GM19193 (cell line): Measurements from ENCODE around the gene ZFAND6.

Source experiments
- POLR2A ChIP-seq: IDR thresholded peaks from 4 replicates; pipeline ENCODE4 v1.6.1; 2011; ENCODE audit not compliant: insufficient read depth, insufficient read length; ENCODE audit errors: extremely low read depth

The ZFAND6 gene

GRCh38 chr15:80170596-80170995 is 111.1 kb downstream of the ZFAND6 start:
- no peak for TF ChIP-seq POLR2A

DNA sequence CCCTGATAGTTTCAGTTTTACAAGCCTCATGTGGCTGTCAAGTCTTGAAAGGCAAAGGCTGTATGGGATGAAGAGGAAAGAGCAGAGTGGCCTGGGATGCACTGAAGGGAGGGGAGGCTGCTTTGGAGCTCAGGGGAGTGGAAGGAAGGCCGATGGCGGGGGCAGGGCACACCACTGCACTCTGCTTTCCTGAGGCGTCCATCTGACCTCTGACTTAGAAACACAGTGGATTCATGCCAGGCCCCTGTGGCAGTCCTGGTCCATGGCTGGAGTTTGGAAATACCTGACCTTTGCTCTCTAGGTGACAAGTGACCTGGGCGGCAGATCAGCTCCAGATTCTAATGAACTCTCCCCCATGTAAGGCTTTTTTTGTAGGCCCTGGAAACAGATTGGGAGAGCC is 112.3 kb downstream of the ZFAND6 start:
- no peak for TF ChIP-seq POLR2A

GRCh38 chr15:80172401-80172800 is 112.9 kb downstream of the ZFAND6 start:
- no peak for TF ChIP-seq POLR2A

DNA sequence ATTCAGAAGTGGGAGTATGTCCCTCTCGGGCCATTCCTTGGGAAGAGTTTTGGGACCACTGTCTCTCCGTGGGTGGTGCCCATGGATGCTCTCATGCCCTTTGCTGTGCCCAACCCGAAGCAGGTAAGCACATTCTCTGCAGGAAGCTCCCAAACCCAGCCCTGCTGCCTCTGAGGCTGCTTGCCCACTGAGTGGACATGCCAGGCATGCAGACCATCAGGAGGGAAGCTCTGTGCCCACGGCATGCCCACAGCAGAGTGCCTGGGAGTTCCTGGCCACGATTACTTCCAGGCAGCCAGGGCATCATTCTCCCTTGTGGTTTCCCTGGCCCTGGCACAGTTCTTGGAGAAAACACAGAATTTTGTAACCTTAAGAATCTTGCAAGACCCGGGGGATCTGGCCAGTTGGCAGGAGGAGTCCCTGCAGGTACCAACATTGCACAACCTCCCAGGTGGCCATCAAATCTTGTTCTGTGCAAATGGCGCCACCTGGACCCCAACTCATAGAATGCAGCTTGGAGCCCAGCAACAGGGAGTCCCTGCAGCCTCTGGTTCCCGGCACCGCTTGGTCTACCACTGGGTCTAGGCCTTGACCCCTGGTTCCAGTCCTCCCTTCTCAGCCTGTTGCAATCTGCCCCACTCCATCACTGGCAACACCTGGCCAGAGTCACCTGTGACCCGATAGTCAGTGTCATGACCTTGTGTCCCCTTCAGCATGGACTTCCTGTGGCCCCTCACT is 113.7 kb downstream of the ZFAND6 start:
- no peak for TF ChIP-seq POLR2A

DNA sequence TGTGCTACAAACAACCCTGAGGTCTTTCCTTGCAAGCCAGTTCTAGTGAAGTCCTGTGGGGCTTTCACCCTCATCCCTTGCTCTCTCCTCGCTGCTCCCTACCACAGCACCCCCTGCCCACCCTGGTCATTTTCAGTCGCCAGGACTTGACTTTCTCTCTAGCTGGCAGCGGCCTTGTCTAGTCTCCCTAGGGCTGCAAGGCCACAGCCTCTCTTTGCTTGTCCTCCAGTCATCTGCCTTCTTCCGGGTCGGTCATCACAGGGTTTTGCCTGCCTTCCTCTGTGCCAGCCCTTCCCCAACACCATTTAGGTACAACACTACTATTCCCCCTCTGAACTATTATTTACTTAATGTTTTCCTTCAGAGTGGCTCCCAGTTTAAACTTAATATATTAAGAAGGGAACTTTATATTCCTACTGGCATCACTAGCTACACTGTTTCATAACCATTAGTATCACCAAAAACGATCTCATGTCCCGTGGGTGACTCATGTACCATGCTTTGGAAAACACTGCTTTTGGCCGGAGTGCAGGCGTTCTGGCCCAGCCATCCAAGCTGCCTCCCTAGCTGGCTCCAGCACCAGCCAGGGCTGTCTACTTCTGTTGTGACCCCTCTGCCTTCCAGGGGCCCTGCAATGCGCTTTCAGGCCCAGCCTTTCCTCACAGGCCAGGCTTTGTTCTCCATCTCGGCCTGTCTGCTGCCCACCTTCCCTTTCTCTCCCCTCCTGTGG is 114.7 kb downstream of the ZFAND6 start:
- TF ChIP-seq POLR2A: no peak

DNA sequence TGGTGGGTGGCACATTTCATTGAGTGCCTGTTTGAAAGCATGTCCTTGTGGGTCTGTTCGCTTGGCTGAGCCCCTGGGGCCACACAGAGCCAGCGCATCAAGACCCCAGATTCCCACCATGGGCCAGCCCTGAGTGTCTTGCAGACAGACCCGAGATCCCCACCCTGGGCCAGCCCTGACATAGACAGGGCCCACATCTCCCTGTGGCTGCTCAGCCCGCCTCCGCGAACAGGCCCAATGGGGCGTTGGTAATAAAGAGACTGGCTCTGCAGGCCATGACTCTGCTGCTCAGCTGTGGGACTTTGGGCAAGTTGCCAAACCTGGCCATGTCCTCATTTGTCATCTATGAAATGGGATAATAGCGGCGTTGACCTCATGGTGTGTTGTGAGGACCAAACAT is 116.0 kb downstream of the ZFAND6 start:
- TF ChIP-seq POLR2A: no peak

GRCh38 chr15:80176443-80176842 is 117.0 kb downstream of the ZFAND6 start:
- TF ChIP-seq POLR2A: no peak

- TF ChIP-seq POLR2A: no peak
These were observed 117.7 kb downstream of the ZFAND6 start for GRCh38 chr15:80177156-80177555.

GRCh38 chr15:80179025-80179759 is 119.7 kb downstream of the ZFAND6 start:
- TF ChIP-seq POLR2A: no peak

GRCh38 chr15:80179935-80180334 is 120.5 kb downstream of the ZFAND6 start:
- TF ChIP-seq POLR2A: no peak

DNA sequence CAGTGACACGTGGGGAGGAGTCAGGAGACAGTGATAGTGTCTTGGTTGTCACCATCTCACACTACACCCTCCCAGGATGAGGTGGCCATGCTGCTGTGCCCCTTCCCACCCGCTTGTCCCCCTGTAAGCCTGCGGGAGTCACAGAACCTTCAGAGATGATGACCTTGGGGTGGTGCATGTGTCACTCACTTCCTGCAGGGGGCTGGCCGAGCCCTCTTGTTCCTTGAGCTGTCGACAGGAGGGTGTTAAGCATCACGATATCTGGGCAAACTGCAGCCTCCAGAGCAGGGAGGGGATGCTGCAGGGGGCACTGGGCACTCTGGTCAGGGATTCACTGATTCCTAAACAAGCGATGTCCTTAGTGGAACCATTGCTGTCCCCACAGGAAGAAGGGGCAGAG is 121.0 kb downstream of the ZFAND6 start:
- no peak for TF ChIP-seq POLR2A

DNA sequence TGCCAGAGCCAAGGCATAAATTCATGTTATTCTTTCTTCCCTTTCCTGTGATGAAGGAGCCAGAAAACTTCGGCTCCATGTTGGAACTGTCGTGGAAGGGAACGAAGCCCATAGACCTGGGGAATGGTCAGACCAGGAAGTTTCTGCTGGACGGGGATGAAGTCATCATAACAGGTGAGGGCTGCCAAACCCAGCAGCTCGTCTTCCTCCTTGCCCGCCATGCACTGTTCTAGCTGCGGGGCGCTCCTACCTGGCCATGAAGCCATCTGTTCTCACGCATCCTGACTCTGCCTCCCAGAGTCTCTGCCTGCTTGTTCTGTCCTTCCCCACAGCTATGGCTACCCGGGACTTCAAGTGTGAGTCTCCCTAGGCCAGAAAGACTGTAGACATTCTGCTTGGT is 121.5 kb downstream of the ZFAND6 start:
- TF ChIP-seq POLR2A: no peak

DNA sequence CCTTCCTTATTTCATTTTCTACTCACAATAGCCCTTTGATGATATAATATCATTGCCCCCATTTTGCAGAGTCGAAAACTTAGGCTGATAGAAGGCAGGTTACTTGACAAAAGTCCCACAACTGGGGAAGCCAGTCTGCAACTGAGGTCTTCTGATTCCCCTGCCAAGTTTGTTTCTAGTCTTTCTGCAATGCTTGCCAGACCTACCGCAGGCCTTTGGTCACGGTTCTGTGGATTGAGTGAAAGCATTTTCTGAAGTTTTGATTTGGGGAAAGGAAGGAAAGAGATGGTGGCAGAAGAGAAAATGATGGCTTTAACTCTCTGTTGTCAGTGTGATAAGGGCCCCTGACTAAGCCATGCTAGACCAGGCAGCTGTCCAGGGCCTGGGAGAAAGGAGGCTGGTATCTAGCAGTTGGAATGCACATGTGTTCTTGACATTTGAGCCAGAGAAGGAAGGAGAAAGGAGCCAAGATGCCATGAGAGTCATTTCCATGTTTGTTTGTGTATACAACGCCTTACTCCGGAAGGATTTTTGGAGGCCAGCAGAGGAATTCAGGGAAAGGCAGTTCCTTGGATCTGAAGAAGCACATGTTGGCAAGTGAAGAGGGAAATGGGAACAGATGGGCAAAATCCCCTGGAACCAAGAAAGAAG is 123.3 kb downstream of the ZFAND6 start:
- TF ChIP-seq POLR2A: no peak

DNA sequence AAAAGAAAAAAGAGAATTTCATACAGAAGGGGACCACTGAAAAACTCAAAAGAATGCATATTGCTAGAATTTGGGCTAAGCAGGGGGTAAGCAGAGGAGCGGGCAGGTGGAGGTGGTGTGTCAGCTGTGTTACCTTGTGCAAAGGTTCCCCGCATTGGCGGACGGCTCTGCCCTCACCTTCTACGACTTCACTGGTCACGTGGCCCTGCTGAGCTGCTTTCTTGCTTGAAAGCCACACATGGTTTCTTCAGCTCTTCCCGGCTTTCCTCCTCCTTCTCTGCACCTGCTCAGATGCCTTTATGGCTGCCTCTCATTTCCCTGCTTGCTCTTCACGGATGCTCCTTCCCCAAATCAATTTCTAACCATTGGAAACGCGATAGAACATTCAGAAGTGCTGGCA is 123.8 kb downstream of the ZFAND6 start:
- TF ChIP-seq POLR2A: no peak

DNA sequence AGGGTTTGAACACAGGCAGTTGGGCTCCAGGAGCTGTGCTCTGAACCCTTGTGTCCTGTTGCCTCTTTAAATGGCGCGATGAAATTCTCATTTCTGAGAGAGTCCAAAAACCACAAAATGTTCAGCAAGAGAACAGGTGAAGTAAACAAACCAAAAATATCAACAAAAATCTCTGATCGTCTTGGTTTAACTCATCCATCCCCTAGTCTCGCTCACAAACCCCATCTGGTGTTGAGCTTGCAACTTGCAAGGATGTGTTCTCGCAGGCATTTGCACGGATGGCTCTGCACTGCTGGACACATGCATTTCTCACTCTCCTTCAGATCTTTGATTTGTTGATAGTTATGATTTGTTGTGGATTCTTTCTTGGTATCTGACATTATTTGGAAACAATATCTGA is 124.4 kb downstream of the ZFAND6 start:
- no peak for TF ChIP-seq POLR2A
